Measurements from ENCODE around the gene ZBTB43.

Gene ZBTB43

GRCh38 chr9:126832440-126832839, 27.6 kb downstream of the ZBTB43 start:
- DNase-seq, result no peak

- no peak for DNase-seq
Observed at GRCh38 chr9:126833020-126833419, 28.2 kb downstream of the ZBTB43 start.

- DNase-seq, result no peak
Observed at GRCh38 chr9:126833710-126834345, 29.0 kb downstream of the ZBTB43 start.

GRCh38 chr9:126834672-126835071, 29.8 kb downstream of the ZBTB43 start:
- no peak for DNase-seq

- peak; percentile 32 for DNase-seq
Observed at GRCh38 chr9:126836216-126836615, 31.4 kb downstream of the ZBTB43 start.

GRCh38 chr9:126838055-126838811, 33.4 kb downstream of the ZBTB43 start:
- no peak for DNase-seq

DNA sequence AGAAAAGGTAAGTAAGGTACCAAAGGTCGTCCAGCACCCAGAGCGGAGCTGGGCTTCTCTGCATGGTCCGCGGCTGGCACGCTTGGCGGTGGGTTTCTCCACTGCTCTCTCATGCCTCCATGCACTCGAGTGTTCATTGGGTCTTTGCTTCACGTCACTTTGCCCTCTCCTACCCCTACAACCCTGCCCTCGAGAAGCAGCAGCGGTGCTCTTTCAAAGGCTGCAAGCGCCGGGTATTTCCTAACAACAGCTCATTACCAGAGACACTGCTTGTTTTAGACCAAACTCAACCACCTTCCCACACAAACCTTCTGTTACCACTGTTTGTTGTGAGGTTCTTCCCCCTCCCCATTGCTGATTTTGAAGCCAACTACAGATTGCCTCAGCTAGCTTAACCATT, 34.1 kb downstream of the ZBTB43 start:
- no peak for DNase-seq

- no peak for DNase-seq
Observed at GRCh38 chr9:126839301-126839700, 34.5 kb downstream of the ZBTB43 start.

DNA sequence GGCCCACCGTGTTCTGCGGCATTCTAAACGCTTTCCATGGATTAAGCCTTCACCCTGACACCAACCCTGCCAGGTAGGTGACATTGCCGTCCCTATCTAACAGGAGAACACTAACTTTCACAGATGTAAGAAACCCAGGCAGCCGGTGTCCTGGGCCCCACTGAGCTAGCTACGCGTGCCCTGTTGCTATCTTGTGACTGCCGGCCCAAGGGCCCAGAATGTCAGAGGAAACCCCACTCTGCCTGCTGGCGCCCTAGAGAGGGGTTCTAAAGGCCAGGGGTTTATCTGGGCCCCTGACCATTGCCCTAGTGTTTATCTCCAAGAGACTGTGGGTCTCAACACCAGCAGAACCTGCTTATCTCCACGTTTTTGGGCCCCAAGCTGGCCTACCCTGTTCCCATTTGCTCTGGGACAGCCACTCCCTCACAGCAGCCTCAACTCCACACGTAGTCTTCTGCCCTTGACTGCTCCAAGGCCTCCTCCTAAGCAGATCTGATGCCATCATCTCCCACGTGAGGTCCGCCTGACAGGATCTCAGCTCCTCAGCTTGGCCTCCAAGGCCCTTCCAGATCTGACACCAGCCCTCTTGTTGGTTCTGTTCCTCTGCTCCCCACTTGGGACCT, 37.5 kb downstream of the ZBTB43 start:
- DNase-seq, result no peak

GRCh38 chr9:126842977-126843799, 38.3 kb downstream of the ZBTB43 start:
- DNase-seq, result no peak

GRCh38 chr9:126844085-126844484, 39.2 kb downstream of the ZBTB43 start:
- DNase-seq, result peak; percentile 70

DNA sequence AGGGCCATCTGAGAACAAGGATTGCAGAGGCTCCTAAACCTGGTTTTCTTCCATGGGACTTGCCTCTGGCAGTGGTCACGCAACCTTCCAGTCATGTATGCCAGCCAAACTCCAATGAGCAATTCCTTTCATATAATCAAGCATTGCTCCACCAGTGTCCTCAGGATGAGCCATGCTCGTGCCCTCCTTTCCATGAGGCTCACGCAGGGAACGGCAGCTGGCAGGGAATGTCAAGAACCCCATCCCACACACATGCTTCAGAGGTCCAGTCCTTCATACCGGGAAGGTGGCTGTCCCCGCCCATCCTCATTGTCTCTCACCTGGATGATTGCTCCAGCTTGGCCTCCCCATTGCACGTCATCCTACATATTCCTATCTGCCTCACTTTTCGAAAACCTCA, 42.2 kb downstream of the ZBTB43 start:
- no peak for DNase-seq

DNA sequence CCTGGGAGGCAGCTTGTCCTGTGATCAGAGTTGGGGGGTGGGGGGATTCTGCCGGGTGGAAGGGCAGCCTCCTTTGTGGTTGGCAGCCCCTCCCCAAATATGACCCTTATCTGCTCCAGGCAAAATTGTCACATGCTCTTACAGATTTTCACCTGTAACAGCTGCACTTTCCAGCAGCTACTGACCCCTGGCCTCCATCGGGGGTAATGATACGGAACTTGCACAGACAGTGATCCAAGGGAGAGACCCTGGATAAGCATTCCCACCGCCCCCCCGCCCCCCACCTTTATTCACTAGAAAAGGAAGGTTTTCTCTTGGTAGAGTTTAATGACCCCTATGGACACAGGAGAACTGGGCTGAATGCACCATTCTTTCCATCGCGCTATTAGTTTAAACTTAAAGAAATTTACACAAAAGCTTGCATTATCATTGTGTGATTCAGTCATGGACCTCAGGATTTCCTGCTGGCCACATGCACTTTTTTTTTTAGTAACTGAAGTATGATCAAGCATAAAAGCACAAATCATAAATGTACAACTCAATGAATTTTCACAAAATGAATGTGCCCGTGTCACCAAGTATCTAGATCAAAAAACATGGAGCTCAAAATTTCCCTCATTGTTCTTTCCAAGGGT, 44.9 kb downstream of the ZBTB43 start:
- DNase-seq, result no peak

GRCh38 chr9:126851286-126851880, 46.5 kb downstream of the ZBTB43 start:
- DNase-seq, result no peak

GRCh38 chr9:126852086-126852688, 47.3 kb downstream of the ZBTB43 start:
- no peak for DNase-seq

DNA sequence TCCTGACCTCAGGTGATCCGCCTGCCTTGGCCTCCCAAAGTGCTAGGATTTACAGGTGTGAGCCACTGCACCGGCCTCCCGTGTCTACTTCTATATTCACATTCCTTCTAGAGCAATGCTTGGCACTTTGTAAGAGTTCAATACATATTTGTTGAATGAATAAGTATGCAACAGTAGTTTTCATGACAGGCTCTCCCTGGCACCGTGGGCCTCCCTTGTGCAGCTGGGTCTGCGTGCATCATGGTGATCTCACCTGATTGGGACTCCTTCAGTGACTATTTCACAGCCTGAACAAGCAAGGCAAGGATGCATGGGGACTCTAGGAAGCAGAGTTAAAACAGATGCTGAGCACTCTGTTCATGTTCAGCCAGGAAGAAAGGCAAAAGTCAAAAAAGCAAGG, 48.8 kb downstream of the ZBTB43 start:
- DNase-seq, result peak; percentile 44

DNA sequence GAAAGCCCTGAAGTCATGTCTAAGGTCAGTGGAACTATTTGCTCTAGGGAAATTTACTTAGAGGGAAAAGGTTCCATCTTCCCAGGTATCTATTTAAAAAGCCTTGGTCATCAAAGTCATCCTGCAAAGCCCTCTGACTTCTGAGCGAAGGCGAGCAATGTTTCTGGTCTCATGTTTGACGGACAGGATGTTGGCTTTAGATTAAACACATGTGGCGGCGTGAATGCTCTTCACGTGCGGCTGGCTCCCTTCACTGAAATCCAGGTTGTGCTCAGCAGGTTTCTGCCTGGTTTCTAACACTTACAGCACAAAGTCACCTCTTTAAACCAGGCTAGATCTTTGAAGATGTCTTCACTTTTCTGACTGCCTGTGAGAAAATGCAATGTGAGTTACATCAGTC, 49.9 kb downstream of the ZBTB43 start:
- DNase-seq, result no peak

- DNase-seq, result no peak
Observed at GRCh38 chr9:126856326-126856877, 51.6 kb downstream of the ZBTB43 start.

GRCh38 chr9:126857261-126857960, 52.6 kb downstream of the ZBTB43 start:
- DNase-seq, result no peak

GRCh38 chr9:126859111-126859510, 54.3 kb downstream of the ZBTB43 start:
- DNase-seq, result no peak

All from fibroblast of skin of right quadriceps (primary cell).